Tibial nerve (tissue), 4 donors: ENCODE results near the gene SOD3. TPM values are rescaled to one million over a fixed set of nuclear protein-coding genes. Genes with fewer than 3 reads are reported as not detected.

ENCODE experiments used
- DNase-seq, 2 donors: peaks; one replicate each; pipeline ENCODE4 v3.0.0-alpha.2; 2019; ENCODE audit warnings: low spot score in 2 of 2
- H3K27ac ChIP-seq, 4 donors: fragments of 200-600 bp; sonication (generic) in 3 of 4; one replicate each; pipeline ENCODE4 v1.5.1; 2017 to 2019; ENCODE audit warnings: mild to moderate bottlenecking in 1 of 4
- H3K27me3 ChIP-seq, 2 donors: fragments of 200-600 bp; sonication (generic) in 1 of 2; one replicate each; pipeline versions ENCODE4 v1.5.1 to v1.6.0; 2017 to 2019
- H3K36me3 ChIP-seq, 3 donors: fragments of 200-600 bp; sonication (generic); one replicate each; pipeline ENCODE4 v1.5.1; 2018 to 2019
- H3K4me1 ChIP-seq, 4 donors: fragments of 200-600 bp; sonication (generic) in 3 of 4; one replicate each; pipeline ENCODE4 v1.5.1; 2017 to 2019
- H3K4me3 ChIP-seq, 4 donors: fragments of 200-600 bp; sonication (generic) in 3 of 4; one replicate each; pipeline ENCODE4 v1.5.1; 2017 to 2019; ENCODE audit warnings: mild to moderate bottlenecking in 1 of 4, moderate library complexity in 1 of 4
- H3K9me3 ChIP-seq, 4 donors: fragments of 200-600 bp; sonication (generic) in 3 of 4; one replicate each; pipeline ENCODE4 v1.5.1; 2017 to 2019
- EP300 ChIP-seq, 2 donors: sonication (generic); formaldehyde crosslinking; IDR thresholded peaks; one replicate each; pipeline ENCODE4 v1.6.1; 2017; ENCODE audit warnings: antibody characterized with exemption in 2 of 2, mild to moderate bottlenecking in 1 of 2
- POLR2A ChIP-seq, 2 donors: fragments of 450-650 bp; IDR thresholded peaks; one replicate each; pipeline ENCODE4 v1.6.1; 2017; ENCODE audit warnings: antibody characterized with exemption in 2 of 2, mild to moderate bottlenecking in 2 of 2, moderate library complexity in 2 of 2
- WGBS, 2 donors: methylation state at CpG; one replicate each; pipeline ENCODE4 v1.1.5; 2018; 5-methylcytosine and 5-hydroxymethylcytosine counted together
- small RNA-seq: library from RNA; depleted of rRNA; stranded (forward); fragments of <200 nt; gene quantifications from one replicate; pipeline ENCODE3, GENCODE V24; 2016
- total RNA-seq, 4 donors: library from RNA; depleted of rRNA; stranded (reverse); fragments of >200 nt; gene quantifications; one replicate each; pipeline ENCODE4 v1.1.0, GENCODE V29; 2016
- TF ChIP-seq, protein P1 (sequence below), 5 experiments: fragments of 200-600 bp in 3 of 5; fragments of 450-650 bp in 2 of 5; sonication (generic) in 3 of 5; IDR thresholded peaks; one replicate each; pipeline ENCODE4 v1.5.1; 2016 to 2019; ENCODE audit warnings: antibody characterized with exemption in 5 of 5, mild to moderate bottlenecking in 3 of 5, moderate library complexity in 2 of 5

The SOD3 gene
- total RNA-seq, 4 donors from 2014 or later: 208 to 359 (median 326) TPM

DNA sequence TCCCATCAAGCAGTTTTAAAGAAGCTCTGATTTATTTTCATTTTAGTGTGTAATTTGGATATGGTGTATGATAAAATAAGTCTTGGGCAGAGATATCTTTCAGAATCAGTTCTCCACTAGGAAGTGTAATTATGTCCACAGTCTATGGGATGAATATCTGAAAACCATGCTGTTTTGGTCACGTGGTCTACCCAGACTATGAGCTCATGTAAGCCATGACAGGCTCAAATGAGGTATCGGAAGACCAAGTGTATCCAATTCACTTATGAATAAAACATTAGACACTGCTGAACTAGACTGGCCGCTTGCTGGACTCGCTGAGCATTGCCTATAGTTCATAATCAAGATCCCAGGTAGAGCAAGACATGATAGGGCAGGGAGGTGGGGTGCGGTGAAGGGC lies 50.5 kb downstream of the SOD3 start:
- peaks cover 0 to 20% (median 6%) of the 10 kb centered on the region in 4 donors for H3K4me1 ChIP-seq
- H3K4me3 ChIP-seq: no peak overlapping the region
- WGBS, 2 donors: 92 to 94% methylated on average over 5 of the region's 5 CpGs
- no peak for TF ChIP-seq EP300 (IDR thresholded peaks at IDR 0.05)
- TF ChIP-seq, protein P1, sequence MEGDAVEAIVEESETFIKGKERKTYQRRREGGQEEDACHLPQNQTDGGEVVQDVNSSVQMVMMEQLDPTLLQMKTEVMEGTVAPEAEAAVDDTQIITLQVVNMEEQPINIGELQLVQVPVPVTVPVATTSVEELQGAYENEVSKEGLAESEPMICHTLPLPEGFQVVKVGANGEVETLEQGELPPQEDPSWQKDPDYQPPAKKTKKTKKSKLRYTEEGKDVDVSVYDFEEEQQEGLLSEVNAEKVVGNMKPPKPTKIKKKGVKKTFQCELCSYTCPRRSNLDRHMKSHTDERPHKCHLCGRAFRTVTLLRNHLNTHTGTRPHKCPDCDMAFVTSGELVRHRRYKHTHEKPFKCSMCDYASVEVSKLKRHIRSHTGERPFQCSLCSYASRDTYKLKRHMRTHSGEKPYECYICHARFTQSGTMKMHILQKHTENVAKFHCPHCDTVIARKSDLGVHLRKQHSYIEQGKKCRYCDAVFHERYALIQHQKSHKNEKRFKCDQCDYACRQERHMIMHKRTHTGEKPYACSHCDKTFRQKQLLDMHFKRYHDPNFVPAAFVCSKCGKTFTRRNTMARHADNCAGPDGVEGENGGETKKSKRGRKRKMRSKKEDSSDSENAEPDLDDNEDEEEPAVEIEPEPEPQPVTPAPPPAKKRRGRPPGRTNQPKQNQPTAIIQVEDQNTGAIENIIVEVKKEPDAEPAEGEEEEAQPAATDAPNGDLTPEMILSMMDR (IDR thresholded peaks at IDR 0.05): no peak
- no peaks in the 10 kb centered on the region for H3K27me3 ChIP-seq
- no peaks in the 10 kb centered on the region for H3K9me3 ChIP-seq
- no peak overlapping the region for H3K27ac ChIP-seq
- peaks cover 0 to 26% (median 0%) of the 10 kb centered on the region in 3 donors for H3K36me3 ChIP-seq
- no peak for DNase-seq

DNA sequence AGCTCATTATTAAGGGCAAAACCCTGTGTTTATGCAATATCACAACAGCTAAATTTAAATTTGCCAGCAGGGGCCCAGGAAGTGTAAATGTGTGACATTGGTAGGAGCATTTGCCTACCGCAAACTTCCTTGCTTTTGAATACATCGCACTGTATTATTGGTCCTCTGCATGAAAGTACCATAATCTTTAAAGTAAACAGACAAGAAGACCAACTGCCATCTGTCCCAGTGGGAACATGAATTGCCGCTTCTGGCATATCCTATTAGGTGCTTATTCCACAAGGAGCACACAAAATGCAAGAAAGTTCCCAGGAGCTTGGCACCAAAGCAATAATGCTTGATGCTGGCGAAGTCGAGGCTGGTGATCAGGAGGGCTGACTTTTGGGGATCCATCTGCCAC lies 51.3 kb downstream of the SOD3 start:
- TF ChIP-seq EP300 (IDR thresholded peaks at IDR 0.05): no peak
- no peaks in the 10 kb centered on the region for H3K9me3 ChIP-seq
- peaks cover 0 to 28% (median 11%) of the 10 kb centered on the region in 4 donors for H3K4me1 ChIP-seq
- peaks cover 0 to 21% (median 0%) of the 10 kb centered on the region in 3 donors for H3K36me3 ChIP-seq
- WGBS, 2 donors: 88 to 93% methylated on average over 5 of the region's 5 CpGs
- H3K27me3 ChIP-seq: no peaks in the 10 kb centered on the region
- no peak overlapping the region for H3K4me3 ChIP-seq
- no peak overlapping the region for H3K27ac ChIP-seq
- DNase-seq: no peak

DNA sequence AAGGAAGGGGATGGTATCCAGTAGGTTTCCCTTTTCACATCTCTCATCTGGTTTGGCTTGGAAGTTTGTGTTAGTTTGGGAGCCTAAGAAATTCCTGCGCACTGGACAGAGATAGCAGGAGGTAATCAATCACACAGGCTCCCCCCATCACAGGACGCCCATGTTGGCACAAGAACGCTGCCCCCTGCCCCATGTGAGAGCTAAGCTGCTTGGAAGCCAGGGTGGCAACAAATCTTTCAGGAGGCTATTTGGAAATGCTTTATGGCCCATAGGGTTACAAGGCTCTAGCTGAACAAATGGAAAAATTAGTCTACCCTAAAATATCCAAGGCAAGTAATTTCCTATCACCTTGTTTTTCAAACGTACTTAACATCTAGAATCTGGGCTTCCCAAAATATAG lies 54.0 kb downstream of the SOD3 start:
- H3K36me3 ChIP-seq: peaks cover 0 to 15% (median 0%) of the 10 kb centered on the region in 3 donors
- DNase-seq: no peak
- WGBS, 2 donors: 80 to 87% methylated on average over 4 of the region's 4 CpGs
- H3K27ac ChIP-seq: peak overlapping the region in 3 of 4 donors; percentile 12 to 73 (median 16)
- H3K4me3 ChIP-seq: no peak overlapping the region
- H3K9me3 ChIP-seq: no peaks in the 10 kb centered on the region
- H3K27me3 ChIP-seq: no peaks in the 10 kb centered on the region
- TF ChIP-seq POLR2A (IDR thresholded peaks at IDR 0.05) (no peak), EP300 (IDR thresholded peaks at IDR 0.05) (no peak)
- TF ChIP-seq, protein P1 (IDR thresholded peaks at IDR 0.05): no peak
- H3K4me1 ChIP-seq: peaks cover 0 to 51% (median 12%) of the 10 kb centered on the region in 4 donors

DNA sequence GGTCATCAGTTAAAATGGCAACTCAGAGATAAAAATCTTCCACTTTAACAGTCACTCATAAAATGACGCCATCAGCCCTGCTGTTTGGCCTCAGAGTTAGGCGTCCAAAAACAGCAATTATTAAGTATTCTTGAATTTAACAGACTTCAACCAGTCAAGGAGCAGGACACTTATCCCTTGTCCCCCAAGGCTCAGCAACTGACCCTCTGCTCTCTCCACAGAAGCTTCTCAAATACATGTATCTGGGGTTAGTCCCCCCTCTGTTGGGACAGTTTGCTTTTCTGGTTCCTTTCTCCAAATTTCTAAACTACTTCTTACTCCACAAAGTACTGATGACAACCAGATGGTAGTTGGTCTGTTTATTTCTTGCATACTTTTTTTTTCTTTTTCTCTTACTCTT lies 54.4 kb downstream of the SOD3 start:
- no peak overlapping the region for H3K4me3 ChIP-seq
- WGBS, 2 donors: 55 to 71% methylated on average over 2 of the region's 2 CpGs
- TF ChIP-seq, protein P1 (IDR thresholded peaks at IDR 0.05): no peak
- TF ChIP-seq POLR2A (IDR thresholded peaks at IDR 0.05) (no peak), EP300 (IDR thresholded peaks at IDR 0.05) (peak in 1 of 2 donors; percentile 23)
- H3K27ac ChIP-seq: peak overlapping the region in 3 of 4 donors; percentile 12 to 73 (median 16)
- peaks cover 0 to 13% (median 0%) of the 10 kb centered on the region in 3 donors for H3K36me3 ChIP-seq
- H3K27me3 ChIP-seq: no peaks in the 10 kb centered on the region
- DNase-seq: peak in 1 of 2 donors; percentile 13
- H3K9me3 ChIP-seq: no peaks in the 10 kb centered on the region
- H3K4me1 ChIP-seq: peaks cover 0 to 55% (median 12%) of the 10 kb centered on the region in 4 donors

Small RNA genes within 50 kb of the gene (small RNA-seq; reads per million reads assigned to genes)
- not detected for gene AC006390.1

Other genes with a start within 250 kb of the SOD3 start
- 100 to 1,000 TPM; 127 to 167 (median 134) TPM for gene DHX15, start 211.0 kb upstream of the SOD3 start, total RNA-seq
- gene CCDC149, start 117.5 kb downstream of the SOD3 start, total RNA-seq: 10 to 100 TPM; 12.2 to 31.2 (median 15.3) TPM
- gene LGI2, start 235.4 kb downstream of the SOD3 start, total RNA-seq: 10 to 100 TPM in 3 of 4 donors, 1 to 10 TPM in 1; 4.8 to 25.7 (median 23.2) TPM